Dermis blood vessel endothelial cell (primary cell): ENCODE data around the gene C3orf20. TPM values are rescaled to one million over a fixed set of nuclear protein-coding genes. Genes with fewer than 3 reads are reported as not detected.

ENCODE experiments used
- DNase-seq: peaks from one replicate; pipeline ENCODE4 v3.0.0; 2010
- total RNA-seq: library from RNA; depleted of rRNA; stranded (reverse); fragments of >200 nt; gene quantifications from 2 replicates; pipeline ENCODE4 v1.2.3, GENCODE V29; 2014

The C3orf20 gene
- total RNA-seq, 1 donor from 2014 or later = not detected

GRCh38 chr3:14779069-14779685, 104.2 kb downstream of the C3orf20 start:
- DNase-seq = no peak

- peak; percentile 77 for DNase-seq
Measured at GRCh38 chr3:14780927-14781507, 106.1 kb downstream of the C3orf20 start.

GRCh38 chr3:14783480-14784086, 108.6 kb downstream of the C3orf20 start:
- DNase-seq = no peak

GRCh38 chr3:14784087-14784681, 109.2 kb downstream of the C3orf20 start:
- no peak for DNase-seq

- no peak for DNase-seq
Measured at GRCh38 chr3:14785207-14786155, 110.5 kb downstream of the C3orf20 start.

- DNase-seq = no peak
Measured at GRCh38 chr3:14786369-14786768, 111.4 kb downstream of the C3orf20 start.

- no peak for DNase-seq
Measured at GRCh38 chr3:14787630-14788029, 112.7 kb downstream of the C3orf20 start.

GRCh38 chr3:14788644-14789043, 113.7 kb downstream of the C3orf20 start:
- no peak for DNase-seq

GRCh38 chr3:14789221-14789620, 114.3 kb downstream of the C3orf20 start:
- no peak for DNase-seq

- DNase-seq = no peak
Measured at GRCh38 chr3:14789640-14790285, 114.8 kb downstream of the C3orf20 start.

- peak; percentile 87 for DNase-seq
Measured at GRCh38 chr3:14791343-14791945, 116.5 kb downstream of the C3orf20 start.

GRCh38 chr3:14792691-14793121, 117.8 kb downstream of the C3orf20 start:
- DNase-seq = no peak

GRCh38 chr3:14793126-14793857, 118.4 kb downstream of the C3orf20 start:
- DNase-seq = no peak

- DNase-seq = no peak
Measured at GRCh38 chr3:14793858-14794234, 118.9 kb downstream of the C3orf20 start.

GRCh38 chr3:14794435-14794834, 119.5 kb downstream of the C3orf20 start:
- no peak for DNase-seq

- DNase-seq = no peak
Measured at GRCh38 chr3:14795996-14796395, 121.1 kb downstream of the C3orf20 start.

- no peak for DNase-seq
Measured at GRCh38 chr3:14796403-14797077, 121.6 kb downstream of the C3orf20 start.

GRCh38 chr3:14797731-14798130, 122.8 kb downstream of the C3orf20 start:
- DNase-seq = no peak

- no peak for DNase-seq
Measured at GRCh38 chr3:14798231-14798630, 123.3 kb downstream of the C3orf20 start.

- DNase-seq = peak; percentile 58
Measured at GRCh38 chr3:14799146-14799545, 124.2 kb downstream of the C3orf20 start.
